ENCODE data around the gene HSD17B14.

HSD17B14 gene

DNA sequence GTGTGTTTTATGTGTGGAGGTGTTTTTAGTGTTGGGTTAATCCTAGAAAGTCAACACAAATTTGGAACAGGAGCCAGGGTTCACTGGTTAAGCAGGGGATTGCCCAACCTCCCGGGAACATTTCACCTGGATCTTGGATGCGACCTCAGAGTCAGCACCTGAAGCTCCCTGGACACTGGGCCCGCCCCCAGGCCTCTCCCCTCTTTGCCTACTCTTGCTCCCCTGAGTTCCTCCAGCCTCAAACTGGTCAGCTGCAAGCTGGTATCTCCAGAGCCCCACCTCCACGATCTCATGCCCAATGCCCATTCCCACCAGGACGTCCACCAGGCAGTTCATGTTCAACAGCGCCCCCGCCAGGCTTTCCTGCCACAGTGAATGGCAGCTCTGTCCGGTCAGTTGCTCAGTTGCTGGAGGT lies 9.7 kb downstream of the HSD17B14 start:
- no peak for DNase-seq (ENCODE audit: low read depth)

DNA sequence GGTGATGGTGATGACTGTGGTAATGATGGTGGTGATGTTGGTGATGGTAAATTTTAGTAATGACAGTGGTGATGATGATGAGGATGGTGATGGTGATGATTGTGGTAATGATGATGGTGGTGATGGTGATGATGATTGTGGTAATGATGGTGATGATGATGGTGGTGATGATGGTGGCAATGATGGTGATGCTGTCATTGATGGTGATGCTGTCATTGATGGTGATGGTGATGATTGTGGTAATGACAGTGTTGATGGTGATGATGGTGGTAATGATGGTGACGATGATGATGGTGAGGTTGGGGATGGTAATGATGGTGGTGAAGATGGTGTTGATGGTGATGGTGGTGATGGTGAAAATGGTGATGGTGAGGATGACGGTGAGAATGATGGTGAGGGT lies 13.8 kb downstream of the HSD17B14 start:
- no peak for DNase-seq (ENCODE audit: low read depth)

DNA sequence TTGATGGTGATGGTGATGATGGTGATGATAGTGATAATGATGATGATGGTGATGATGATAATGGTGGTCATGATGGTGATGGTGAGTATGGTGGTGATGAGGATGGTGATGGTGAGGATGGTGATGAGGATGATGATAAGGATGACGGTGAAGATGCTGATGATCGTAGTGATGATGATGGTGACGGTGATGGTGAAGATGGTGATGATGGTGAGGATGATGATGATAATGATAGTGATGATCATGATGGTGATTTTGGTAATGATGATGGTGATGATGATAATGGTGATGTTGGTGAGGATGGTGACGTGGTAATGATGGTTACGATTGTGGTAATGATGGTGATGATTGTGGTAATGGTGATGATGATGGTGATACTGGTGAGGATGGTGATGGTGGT lies 14.7 kb downstream of the HSD17B14 start:
- DNase-seq (ENCODE audit: low read depth) = no peak

DNA sequence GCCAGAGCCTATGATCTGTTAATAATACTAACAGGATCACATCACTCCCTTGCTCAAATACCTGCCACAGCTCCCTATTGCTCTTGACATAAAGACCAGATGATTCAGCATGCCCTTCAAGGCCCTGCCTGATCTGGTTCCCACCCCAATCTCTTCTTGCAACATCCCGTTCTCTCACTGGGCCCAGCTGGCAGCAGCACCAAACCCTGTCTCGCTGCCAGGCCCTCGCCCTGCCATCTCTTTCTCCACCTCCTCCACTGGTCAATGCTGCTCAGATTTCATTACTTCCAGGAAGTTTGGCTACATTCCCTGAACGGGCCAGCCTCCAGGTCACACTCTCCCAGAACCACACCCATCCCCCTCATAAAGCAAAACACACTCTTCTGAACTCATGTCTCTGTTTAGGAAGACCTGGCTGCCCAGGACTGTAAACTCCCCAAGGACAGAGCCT lies 16.9 kb downstream of the HSD17B14 start:
- no peak for DNase-seq (ENCODE audit: low read depth)

DNA sequence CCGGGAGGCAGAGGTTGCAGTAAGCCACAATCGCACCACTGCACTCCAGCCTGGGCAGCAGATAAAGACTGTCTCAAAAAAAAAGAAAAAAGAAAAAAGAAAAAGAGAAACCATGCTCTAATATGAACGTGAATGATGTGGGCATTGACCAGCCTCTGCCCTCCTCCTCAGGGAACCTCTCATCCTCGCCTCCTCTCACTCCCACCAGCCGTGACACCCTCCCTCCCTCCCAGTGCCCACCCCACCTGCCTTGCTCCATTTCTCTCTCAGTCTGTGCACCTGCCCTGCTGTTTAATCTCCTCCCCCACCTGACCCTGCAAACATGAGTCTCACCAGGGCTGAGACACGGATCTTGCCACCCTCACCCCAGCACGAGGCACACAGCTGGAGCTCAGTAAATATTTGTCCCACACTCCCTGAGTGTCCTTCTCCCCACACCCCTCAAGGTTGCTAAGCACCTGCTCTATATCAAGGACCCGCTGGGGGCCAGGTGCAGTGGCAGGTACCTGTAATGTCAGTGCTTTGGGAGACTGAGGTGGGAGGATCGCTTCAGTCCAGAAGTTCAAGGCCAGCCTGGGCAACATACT lies 18.0 kb downstream of the HSD17B14 start:
- DNase-seq (ENCODE audit: low read depth) = no peak

DNA sequence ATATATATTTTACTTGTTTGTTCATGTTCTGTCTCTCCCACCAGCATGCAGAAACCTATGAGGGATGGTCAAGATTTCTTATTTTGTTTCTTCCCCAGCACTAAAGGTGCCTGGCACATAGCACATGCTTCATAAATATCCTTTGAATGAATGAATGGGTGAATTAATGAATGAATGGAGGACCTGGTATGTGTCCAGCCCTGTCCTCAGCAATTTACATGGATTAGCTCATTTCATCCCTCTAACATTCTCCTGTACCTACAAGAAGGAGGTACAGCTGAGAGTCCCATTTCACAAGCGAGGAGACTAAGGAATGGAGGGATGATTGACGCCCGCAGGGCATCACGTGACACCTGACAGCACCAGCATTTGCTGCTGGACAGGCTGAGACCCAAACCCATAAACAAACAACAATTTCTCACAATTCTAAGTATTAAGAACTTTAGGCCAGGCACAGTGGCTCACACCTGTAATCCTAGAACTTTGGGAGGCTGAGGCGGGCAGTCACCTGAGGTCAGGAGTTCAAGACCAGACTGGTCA lies 18.6 kb downstream of the HSD17B14 start:
- DNase-seq (ENCODE audit: low read depth) = no peak

GRCh38 chr19:48815870-48816501 lies 20.3 kb downstream of the HSD17B14 start:
- DNase-seq (ENCODE audit: low read depth) = no peak

DNA sequence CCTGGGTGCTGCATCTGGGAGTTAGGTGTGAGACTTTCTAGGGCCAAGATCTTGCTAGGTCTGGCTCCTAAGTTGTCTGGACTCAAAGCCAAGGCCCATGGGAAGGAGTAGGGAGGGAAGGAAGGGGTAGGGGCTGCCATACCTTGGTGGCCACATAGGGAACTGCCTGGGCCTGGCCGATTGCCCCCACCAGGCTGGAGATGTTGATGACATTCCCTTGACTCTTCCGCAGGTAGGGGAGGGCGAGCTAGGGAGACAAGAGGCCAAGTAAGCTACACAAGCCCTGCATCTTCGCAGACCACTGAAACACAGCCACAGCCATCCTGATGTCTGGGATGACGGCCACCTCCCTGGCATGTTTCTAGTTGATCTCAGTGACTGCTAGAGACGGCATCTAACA lies 21.4 kb downstream of the HSD17B14 start:
- DNase-seq (ENCODE audit: low read depth) = no peak

- no peak for DNase-seq (ENCODE audit: low read depth)
These were observed 23.0 kb downstream of the HSD17B14 start for GRCh38 chr19:48813123-48813913.

DNA sequence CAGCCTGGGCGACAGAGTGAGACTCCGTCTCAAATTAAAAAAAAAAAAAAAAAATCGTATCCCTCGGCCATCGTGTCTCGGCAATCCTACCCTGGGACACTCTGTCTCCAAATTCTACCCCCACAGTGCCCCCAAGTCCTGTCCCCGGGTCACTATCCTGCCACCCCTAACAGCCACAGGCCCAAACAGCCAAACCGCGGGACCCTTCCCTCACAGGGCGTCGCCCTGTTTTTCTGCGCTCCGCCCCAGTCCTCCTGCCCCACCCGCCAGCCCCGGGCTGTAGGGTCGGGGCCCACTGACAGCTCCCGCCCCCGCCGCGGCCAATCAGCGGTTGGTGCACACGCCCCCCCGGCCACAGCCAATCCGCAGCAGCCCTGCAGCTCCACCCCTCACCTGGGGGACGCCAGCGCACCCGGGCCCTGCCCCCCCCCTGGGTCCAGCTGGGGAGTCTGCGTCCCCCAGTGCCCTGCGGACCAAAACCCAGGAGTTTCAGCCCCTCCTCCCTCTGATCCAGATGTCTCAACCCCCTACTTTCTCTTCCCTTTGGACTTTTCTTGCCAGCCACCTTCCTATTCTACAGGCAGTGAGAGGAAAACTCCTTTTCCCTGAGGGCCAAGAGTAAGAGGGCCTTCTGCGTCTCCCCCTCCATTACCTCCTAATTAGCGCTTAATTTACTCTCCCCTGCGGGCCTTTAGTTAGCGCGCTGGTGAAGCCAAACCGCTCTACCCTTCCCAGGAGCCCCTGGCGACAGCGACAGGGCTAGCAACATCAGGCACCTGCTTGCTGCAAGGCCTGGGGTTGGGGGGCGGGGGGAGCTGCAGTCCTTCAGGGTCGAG lies 24.0 kb downstream of the HSD17B14 start:
- no peak for DNase-seq (ENCODE audit: low read depth)

DNA sequence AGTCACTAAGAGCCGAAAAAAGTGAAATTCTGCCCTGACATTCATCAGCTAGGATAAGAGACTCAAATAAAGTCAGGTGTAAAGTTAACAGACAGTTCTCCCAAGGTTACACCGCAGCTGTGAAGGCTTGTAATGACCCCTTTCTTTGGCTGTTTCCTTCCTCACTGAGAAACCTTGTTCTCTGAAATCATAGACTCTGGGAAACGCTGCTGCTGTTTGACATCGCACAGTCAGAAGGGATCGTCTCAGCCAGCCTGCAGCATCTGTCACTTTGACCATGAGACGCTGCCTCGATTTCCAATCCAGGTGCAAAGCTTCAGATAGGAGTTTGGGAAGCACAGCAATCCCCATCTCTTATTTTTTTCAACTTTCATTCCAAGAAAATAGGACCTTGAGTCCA lies 26.1 kb downstream of the HSD17B14 start:
- no peak for DNase-seq (ENCODE audit: low read depth)

DNA sequence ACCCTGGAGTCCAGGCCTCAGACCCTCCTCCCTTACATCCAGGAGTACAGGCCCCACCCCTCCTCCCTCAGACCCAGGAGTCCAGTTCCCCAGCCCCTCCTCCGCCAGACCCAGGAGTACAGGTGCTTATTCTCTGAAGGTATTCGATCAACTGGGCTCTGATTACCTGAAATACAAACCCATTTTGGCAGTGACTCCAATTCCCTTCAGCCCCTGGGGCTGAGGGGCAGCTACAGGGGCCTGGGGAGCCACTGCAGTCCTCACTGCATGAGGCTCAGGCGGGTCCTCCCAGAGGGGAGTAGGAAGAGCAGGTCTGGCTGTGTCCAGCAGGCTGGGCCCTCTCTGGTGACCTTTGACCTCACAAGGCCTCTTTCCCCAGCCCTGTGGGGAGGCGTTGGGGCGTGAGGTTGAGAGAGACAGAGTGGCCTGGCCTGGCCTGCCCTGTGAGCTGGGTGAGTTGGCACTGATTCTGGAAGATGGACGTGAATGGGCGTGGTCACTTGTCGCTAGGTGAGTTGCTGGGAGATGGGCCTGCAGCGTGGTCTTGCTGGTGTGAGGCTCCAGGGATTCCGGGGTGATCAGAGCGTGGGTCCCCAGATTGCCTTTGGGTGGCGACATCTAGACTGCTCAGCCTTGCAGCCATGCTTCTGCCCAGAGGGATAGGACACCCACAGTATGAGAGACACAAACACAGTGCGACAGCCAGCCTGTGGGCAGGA lies 28.5 kb downstream of the HSD17B14 start:
- no peak for DNase-seq (ENCODE audit: low read depth)

DNA sequence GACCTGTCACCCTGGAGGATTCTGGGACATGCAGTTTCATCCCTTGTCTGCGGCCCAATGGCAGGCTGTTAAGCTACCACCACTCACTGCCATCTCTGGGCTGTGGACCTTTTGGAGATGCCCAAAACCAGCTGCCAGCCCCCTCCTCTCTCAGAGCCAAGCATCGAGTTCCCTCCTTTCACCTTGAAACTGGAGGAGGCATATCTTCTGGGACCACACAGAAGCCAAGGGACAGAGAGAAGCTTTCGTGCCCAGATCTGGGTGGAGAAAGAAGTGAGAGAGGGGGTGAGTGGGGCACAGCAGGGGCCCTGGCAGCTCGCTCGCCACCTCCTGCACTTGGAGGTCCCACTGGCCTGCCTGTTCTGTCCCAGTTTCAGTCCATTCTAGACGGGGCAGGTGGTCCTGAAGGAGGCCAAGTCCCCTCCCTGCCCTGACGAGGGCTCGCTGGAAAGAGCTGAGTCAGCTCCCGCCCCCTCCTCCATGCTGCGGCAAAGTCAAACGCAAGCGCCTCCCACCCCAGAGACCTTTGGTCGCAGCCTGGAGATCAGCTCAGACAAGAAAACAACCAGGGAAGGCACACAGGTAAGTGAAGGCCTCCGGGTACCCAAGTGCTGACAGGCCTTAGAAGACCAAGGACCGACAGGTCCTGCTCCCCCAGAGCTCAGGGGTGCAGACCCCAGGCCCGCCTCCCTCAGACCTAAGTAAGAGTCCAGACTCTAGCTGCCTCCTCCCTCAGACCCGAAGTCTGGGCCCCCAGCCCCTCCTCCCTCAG lies 29.3 kb downstream of the HSD17B14 start:
- no peak for DNase-seq (ENCODE audit: low read depth)

GRCh38 chr19:48806518-48806817 lies 29.8 kb downstream of the HSD17B14 start:
- no peak for DNase-seq (ENCODE audit: low read depth)

DNA sequence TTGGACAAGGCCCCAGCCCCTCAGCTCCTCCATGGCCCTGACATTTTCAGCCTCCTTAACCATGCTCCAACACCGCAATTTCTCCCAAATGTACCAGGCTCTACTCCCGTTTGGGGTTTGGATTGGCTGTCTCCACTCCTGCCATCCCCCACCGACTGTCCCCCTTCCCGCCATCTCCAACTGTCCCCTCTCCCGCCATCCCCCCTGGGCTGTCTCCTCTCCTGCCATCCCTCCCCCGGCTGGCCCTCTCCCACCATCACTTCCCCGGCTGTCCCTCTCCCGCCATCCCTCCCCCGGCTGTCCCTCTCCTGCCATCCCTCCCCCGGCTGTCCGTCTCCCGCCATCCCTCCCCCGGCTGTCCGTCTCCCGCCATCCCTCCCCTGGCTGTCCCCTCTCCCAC lies 30.8 kb downstream of the HSD17B14 start:
- DNase-seq (ENCODE audit: low read depth) = no peak

DNA sequence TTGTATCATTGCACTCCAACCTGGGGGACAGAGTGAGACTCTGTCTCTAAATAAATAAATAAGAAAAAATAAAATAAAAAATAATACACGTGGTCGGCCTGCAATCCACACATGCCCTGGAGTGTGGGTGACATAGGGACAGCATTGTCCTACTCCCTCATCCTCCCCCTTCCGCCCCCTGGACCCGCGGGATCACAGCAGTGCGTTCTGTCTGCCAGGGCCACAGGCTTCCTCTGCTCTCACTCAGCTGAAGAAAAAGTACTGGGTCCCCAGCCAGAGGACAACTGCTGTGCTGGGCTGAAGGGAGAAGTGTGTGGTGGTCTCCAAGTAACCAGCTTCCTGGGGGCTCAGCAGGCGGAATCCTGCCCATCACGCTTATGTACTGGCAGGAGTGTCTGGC lies 31.8 kb downstream of the HSD17B14 start:
- no peak for DNase-seq (ENCODE audit: low read depth)

- no peak for DNase-seq (ENCODE audit: low read depth)
These were observed 33.7 kb downstream of the HSD17B14 start for GRCh38 chr19:48802623-48803022.

DNA sequence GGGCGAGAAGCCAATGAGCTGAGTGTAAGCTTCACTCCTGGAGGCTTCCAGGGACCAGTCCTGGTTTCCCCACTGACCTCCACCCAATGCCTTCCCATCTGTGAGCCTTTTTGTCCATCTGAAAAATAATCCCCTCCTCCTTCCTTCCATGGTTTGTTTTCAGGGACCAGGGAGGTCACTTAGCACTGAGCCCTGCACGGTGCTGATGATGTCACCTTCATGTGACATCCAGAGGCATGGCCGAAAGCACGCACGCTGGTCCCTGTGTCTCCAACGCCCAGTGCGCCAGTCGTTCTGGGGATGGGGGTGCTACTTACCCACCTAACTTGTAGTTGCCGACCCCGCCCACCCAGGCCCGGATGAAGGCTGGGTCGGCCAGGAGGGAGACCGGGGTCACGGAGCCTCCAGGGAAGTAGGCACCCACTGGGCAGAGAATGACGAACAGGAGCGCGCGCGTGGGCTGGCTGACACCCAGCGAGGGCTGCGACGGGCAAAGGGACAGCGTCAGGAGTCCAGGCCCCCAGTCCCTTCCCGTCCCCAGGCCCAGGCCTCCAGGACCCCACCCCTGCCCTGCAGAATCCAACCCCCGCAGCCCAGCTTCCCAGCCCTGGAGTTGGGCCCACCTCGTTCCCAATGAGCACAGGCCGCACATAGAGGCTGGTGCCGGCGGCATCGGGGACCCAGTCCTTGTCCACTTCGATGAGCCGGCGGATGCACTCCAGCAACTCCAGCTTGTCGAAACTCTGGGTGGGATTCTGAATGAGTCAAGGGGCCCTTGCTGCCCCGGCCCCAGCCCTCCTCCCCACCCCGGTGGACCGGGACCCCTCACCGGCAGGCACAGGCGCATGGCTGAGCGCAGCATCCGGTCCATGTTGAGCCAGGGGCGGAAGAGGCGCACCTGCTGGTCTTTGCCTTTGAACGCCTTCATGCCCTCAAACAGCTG lies 36.7 kb downstream of the HSD17B14 start:
- DNase-seq (ENCODE audit: low read depth) = no peak

GRCh38 chr19:48798937-48799336 lies 37.4 kb downstream of the HSD17B14 start:
- DNase-seq (ENCODE audit: low read depth) = no peak

GRCh38 chr19:48797103-48797502 lies 39.2 kb downstream of the HSD17B14 start:
- DNase-seq (ENCODE audit: low read depth) = no peak
